Gastroesophageal sphincter (tissue), 3 donors: ENCODE data around the gene MAGEH1.
"Not testable (repeated sequence)": the region's sequence is repeated elsewhere in the genome, so short reads cannot be mapped to it uniquely, and the experiment has no call there.

ENCODE experiments used
- CTCF ChIP-seq, 4 experiments: fragments of 200-600 bp in 2 of 4; fragments of 450-650 bp in 2 of 4; sonication (generic) in 1 of 4; IDR thresholded peaks; one replicate each; pipeline ENCODE4 v1.5.1; 2017 to 2019; ENCODE audit warnings: antibody characterized with exemption in 4 of 4, mild to moderate bottlenecking in 2 of 4, moderate library complexity in 2 of 4
- POLR2A ChIP-seq, 2 donors: fragments of 450-650 bp; IDR thresholded peaks; one replicate each; pipeline ENCODE4 v1.6.1; 2017; ENCODE audit warnings: antibody characterized with exemption in 2 of 2, mild to moderate bottlenecking in 2 of 2, moderate library complexity in 1 of 2
- POLR2AphosphoS5 ChIP-seq: sonication (generic); formaldehyde crosslinking; IDR thresholded peaks from one replicate; pipeline ENCODE4 v1.6.1; 2017; ENCODE audit warnings: antibody characterized with exemption

- TF ChIP-seq CTCF (IDR thresholded peaks at IDR 0.05); POLR2AphosphoS5; POLR2A (IDR thresholded peaks at IDR 0.05): not testable (repeated sequence)
Observed at GRCh38 chrX:55459426-55459825, 7.5 kb downstream of the MAGEH1 start.
